ENCODE results near the gene UBL4A.

Gene UBL4A

DNA sequence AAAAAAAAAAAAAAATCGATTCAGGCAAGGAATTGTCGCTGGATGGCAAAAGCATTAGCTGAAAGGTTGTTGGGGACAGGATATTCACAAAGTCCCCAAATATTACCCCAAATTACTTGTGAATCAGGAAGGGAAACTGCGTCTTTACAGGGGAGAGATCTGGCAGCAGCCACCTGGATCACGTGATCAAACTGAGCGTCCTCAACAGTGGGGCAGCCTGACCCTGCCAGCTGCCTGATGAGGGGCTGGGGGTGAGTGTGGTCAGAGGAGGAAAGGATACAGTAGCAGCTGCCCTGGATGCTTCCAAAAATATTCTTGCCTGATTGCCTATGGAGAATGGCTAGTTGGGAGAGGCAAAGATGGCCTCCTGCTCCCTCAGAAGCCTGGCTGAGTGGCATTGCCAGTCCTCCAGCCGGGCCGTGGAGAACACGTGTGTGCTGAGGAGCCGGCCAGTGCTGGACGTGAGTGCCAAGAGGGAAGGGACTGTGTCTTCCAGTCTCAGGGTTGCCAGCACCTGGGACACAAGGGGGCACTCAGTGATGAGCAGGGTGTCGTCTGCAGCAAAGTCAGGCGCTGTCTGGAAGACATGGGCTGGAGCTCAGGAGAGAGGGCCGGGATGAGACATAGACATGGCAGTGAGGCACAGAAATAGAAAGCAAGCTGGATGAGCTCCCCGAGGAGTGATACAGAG is 4.4 kb downstream of the UBL4A start:
- DNase-seq (ENCODE audit: low read depth): no peak

DNA sequence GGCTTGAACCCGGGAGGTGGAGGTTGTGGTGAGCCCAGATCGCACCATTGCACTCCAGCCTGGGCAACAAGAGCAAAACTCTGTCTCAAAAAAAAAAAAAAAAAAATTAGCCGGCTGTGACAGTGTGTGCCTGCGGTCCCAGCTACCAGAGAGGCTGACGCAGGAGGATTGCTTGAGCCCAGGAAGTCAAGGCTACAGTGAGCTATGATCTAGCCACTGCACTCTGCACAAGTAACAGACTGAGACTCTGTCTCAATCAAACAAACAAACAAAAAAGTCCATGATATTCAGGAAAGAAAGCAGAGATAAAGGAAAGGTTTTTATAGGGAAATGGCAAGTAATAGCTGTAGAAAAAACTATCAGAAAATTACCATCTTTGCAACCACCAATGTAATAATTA is 5.2 kb downstream of the UBL4A start:
- no peak for DNase-seq (ENCODE audit: low read depth)

DNA sequence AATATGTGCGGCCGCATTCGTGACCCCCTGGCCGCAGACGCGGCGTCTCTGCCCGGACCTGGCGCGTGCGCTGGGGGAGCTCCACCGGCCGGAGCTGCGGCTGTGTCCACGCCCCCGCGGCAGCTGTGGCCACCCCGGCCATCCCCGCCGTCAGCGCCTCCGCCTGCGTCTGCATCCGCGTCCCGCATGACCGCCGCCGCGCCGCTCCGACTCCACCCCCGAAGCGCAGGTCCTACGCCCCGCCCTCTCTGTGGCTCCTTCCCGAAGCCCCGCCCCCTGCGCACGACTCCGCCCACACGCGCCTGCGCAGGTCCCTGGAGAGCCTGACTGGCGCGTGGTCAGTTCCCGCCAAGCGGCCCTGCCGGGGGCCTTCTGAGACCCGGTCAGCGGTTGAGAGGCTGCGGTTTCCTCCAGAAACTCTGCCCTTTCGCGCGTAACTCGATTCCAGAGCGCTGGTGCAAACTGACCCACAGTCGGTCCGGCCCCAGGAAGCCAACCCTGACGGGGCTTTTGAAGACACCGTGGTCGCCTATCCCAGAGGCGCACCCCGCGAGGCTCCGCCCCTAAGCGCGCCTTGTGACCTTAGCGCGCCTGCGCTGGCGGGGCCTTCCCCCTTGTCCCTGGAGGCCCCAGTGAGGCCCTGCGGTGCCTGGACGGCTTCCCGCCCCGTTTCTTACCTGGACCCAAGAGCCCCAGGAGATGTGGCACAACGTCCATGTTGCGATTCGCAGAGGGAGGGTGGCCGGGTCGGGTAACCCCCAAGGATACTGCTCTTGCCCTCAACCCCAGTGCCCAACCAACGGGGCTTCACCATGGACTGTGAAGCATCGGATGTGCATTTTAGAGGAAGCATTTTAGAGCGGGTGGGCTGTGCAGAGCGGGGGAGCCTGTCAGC is 7.4 kb downstream of the UBL4A start, which contains the start of gene LAGE3:
TSS of gene LAGE3 (minus strand) at position 554 of the 895 bp plus-strand sequence. CDS start at position 188, 366 bp downstream.
- peak; percentile 93 for DNase-seq (ENCODE audit: low read depth)

DNA sequence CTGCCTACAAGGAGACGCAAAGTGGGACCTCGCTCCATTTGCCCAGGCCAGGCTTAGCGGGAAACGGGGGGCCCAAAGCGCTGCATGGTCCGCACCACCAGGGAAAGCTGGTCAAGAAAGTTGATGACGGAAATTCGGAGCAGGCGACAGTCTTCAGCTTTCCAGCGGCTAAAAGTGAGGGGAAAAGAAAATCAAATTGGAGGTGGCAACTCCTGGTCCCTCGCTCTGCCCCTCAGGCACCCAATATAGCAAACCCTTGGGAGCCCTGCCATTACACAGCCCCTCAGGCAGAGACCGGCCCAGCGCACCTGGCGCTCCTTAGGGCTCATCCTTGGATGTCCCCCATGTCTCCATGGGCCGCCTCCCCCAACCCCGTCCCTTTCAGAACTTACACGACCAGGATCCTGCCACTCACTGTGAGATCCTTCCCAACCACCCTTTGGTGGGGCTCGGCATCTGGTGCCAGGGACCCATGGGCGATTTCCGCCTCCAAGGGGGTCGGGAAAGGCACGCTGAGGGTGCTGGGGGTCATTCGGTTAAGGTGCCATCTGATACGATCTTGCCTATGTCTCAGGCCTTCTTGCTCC is 8.4 kb downstream of the UBL4A start:
- DNase-seq (ENCODE audit: low read depth): no peak

- DNase-seq (ENCODE audit: low read depth): no peak
Observed at GRCh38 chrX:154476821-154477220, 9.6 kb downstream of the UBL4A start.

DNA sequence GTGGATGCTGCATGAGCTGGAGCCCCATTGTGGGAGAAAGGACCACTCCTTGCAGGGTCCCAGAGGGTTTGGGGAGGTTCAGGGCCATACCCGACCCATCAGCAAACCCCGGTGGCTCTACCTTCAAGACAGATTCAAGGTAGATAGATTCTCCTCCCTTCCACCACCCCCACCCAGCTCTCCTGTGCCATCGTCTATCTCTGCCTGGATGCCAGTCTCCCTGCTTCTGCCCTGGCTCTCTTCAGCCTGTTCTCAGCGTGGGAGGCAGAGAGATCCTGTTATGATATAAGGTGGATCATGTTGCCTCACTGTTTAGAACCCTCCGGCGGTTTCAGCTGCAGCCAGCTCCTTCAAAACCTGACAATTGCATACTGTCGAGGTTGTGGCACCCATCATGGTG is 12.7 kb downstream of the UBL4A start:
- DNase-seq (ENCODE audit: low read depth): no peak

DNA sequence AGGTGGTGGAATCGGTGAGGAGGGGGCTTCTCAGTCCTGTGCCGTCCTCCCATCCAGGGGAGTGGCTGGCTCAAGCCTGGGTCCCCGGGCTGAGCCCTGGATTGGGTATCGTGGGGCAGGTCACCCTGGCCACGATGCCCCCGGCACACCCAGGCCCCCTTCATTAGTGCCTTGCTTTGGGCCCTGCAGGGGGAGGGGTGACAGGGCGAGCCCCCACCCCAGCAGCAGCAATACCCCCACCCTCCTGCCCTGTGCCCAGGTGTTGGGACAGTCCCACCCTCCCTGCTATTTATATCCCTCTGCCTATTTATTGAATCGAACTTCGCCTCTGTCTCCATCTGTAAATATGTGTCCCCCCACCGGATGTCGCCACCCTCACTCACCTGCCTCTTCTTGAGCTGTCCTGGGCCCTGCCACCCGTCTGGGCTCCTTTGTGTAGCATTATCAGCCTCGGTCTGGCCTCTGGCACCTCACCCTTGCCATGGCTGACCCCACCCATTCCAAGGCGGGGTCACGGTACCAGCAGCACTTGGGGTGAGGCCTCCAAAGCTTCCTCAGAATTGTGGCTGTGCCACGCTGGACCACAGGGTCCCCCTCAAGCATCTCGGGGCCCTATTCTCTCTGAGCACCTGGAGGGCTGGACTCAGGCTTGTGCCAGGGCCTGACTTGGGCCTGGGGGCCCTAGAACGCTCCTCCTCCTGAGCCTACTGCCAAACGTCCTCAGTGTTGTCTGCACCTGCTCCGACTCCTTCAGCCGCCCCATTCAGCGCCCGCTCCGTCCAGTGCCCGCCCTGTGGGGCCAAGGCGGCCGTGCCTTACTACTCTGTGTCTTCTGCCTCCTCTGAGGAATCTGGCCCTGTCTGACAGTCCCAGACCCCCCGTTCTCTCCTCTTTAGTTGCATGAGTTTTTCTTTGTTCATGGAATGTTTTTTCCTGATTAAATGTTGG is 13.5 kb downstream of the UBL4A start:
- no peak for DNase-seq (ENCODE audit: low read depth)

DNA sequence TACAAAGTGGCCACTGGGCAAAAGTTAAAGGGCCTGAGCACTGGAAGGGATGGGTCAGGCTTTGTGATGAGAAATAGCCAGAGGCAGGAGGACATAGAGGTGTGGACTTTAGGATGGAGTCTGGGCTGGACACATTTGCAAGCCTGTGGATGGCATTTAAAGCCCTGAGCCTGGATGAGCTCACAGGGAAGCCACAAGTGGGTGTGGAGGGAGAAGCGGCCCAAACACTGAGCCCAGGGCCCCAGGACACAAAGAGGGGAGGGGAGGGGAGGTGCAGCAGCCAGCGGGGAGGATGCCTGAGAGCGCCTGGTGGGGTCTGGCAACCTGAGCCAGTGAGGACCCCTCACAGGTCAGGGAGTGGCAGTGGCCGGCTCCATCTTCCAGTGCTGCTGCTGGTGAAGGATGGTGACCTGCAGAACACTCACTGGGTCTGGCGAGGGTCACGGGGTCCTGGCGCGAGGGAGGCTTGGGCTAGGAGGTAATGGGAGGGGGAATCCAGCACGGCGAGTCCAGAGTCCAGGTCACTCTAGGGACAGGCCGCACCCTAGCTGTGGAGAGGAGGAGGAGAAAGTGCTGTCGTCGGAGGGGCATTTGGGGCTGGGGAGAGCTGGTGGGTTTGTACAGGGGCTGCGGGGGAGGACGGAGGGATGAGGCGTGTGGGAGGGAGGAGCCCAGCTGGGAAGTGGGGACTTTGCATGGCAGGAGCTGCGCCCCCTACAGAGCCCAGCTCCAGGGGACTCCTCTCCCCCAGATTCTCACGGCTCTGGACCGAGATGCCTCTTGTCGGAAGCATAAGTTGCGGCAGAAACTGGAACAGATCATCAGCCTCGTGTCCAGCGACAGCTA is 14.4 kb downstream of the UBL4A start:
- DNase-seq (ENCODE audit: low read depth): no peak

DNA sequence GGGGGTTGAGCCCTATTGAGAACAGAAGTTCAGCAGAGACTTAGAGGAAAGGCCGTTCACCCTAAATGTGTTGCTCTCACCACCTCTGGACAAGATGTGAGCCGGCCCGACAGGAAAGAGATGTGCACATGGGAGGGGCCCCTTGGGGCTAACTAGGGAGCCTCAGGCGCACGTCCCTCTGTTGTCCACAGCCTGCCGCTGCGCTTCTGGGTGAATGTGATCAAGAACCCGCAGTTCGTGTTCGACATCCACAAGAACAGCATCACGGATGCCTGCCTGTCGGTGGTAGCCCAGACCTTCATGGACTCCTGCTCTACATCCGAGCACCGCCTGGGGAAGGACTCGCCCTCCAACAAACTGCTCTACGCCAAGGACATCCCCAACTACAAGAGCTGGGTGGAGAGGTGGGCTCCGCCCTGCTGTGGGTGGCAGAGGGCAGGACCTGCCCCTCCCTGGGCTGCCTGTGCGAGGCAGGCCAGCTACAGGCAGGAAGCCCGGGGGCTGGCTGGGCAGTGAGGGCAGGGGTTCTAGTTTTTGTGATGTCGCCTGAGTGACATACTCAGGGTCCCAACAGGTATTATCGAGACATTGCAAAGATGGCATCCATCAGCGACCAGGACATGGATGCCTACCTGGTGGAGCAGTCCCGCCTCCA is 15.4 kb downstream of the UBL4A start:
- DNase-seq (ENCODE audit: low read depth): no peak

DNA sequence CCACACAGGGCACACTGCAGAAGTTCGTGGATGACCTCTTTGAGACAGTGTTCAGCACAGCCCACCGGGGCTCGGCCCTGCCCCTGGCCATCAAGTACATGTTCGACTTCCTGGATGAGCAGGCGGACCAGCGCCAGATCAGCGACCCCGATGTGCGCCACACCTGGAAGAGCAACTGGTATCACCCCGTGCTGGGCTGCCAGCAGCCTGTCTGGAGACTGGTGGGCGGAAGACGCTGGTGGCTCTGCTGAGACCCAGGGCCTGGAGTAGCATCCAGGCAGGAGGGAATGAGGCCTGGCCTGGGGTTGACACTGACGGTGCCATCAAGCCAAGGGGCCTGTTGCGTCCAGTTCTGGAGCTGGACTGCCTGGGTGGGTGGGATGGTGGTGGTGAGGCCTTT is 16.0 kb downstream of the UBL4A start:
- no peak for DNase-seq (ENCODE audit: low read depth)

GRCh38 chrX:154469880-154470279 is 16.5 kb downstream of the UBL4A start:
- no peak for DNase-seq (ENCODE audit: low read depth)

- no peak for DNase-seq (ENCODE audit: low read depth)
Observed at GRCh38 chrX:154469114-154469513, 17.3 kb downstream of the UBL4A start.

GRCh38 chrX:154468217-154468616 is 18.2 kb downstream of the UBL4A start:
- no peak for DNase-seq (ENCODE audit: low read depth)

GRCh38 chrX:154467556-154467955 is 18.9 kb downstream of the UBL4A start:
- no peak for DNase-seq (ENCODE audit: low read depth)

DNA sequence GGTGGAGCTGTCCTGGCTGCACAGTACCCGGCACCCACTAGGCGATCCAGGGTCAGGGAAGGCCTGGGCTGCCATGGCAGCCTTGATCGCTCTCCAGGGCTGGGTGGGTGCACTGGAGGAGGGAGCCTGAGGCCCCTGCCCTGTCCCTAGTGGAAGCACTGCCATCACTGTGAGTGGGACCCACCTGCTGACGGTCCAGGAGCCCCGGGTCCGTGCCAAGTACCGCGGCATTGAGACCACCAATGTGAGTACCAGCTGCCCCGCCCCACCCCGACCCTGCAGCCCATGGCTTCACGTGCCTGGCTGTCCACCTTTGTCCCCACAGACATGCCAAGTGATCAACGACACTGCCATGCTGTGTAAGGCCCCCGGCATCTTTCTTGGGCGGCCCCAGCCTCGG is 19.5 kb downstream of the UBL4A start:
- no peak for DNase-seq (ENCODE audit: low read depth)

- DNase-seq (ENCODE audit: low read depth): no peak
Observed at GRCh38 chrX:154466036-154466435, 20.4 kb downstream of the UBL4A start.

- DNase-seq (ENCODE audit: low read depth): no peak
Observed at GRCh38 chrX:154465601-154466000, 20.8 kb downstream of the UBL4A start.

GRCh38 chrX:154464806-154465365 is 21.5 kb downstream of the UBL4A start:
- no peak for DNase-seq (ENCODE audit: low read depth)

DNA sequence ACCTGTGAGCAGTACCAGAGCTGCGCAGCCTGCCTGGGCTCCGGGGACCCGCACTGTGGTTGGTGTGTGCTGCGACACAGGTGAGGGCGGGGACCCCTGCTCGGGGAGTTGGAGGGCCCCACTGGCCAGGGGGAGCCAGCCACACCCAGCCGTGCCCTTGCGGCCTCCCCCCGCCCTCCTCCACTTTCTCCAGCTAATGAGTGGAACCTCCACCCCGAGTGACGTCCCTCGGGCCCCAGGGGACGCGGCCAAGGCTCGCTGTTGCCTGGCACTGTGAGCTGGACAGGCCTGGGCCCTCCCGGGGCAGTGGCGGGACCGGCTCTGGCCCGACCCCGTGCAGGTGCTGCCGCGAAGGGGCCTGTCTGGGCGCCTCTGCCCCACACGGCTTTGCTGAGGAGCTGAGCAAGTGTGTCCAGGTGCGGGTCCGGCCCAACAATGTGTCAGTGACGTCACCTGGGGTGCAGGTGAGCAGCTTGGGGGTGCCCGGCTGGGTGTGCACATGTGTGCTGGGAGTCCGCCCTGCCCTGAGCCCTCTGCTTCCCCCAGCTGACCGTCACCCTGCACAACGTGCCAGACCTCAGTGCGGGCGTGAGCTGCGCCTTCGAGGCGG is 22.7 kb downstream of the UBL4A start:
- no peak for DNase-seq (ENCODE audit: low read depth)

DNA sequence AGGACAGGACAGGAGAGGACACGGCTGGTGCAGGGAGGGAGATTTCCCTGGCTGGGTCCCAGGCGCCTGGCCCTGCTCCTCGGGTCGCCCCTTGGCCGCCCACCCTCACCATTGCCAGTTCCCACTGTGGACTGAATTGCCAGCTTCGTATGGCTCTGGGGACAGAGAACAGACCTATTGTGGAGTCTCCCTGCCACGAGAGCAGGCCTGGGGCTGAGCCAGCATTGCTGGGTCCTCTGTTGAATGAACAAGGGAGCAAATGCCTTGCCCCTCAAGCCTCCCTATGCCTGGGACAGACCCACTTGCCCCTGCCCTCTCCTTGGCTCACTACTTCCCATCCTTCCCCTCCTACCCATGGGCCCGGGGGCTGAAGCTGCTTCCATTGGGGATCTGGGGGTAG is 24.0 kb downstream of the UBL4A start:
- DNase-seq (ENCODE audit: low read depth): no peak
